ENCODE data around the gene TCF7L2.

Gene TCF7L2

DNA sequence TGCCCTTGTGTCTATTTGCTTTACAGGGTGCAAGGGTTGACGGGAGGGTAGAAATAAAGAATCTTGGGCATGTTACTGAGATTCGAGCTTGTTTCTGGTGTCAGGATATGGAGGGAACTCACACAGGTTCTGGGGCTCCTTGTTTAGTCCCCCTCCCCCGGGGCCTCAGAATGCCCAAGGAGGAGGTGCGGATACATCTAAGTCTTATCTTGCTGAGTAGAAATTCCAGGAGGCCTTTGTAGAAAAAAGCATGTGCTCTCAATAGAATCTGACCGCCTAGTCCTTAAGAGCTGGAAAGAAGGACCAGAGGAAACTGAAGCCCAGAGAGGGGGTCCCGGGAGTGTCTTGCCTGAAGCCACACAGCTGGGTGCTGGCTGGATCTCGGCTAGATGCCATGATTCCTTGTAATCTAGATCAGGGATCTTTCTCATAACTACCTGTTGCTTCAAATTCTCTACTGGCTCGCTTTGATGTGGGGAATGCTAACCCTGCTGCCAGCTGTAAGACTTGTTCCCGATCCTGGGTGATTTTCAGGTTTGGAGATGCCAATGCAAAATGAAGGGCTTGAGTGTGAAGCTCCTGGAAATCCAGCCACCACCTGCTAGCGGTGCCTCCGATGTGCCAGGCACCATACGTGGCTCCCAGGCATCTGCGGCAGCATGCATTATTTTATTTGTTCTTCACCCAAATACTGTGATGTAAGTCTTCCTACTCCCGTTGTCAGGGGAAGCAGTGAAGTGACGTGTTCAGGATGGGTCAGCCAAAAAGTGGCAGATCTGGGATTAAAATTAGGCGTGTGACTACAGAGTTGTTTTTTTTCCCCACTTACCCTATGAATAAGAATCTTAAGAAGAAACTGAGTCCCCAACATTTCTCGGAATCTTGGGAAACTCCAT lies 226.0 kb downstream of the TCF7L2 start:
- no peak for ATAC-seq

DNA sequence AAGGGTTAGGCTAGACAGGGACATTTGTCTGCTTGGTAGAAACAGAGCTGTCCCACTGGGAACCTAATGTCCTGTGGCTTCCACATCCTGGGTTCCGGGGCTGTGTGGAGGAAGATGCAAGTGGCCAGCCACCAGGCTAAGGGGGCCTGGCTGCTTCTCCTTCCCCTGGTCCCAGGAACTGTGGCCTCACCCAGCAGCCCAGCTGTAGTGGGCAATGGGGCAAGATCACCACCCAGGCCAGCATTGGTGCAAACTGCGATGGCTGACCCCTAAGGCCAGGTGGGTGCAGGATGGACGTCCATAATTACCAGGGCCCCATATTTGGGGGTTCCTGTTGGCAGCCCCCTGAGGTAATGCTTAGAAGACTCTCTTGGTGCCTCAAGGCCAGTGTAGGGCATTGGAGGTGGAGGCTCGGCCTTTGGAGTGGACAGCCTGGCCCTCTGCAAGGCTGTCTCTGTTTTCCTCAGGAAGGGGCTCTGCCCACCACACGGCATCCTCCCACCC lies 226.7 kb downstream of the TCF7L2 start:
- ATAC-seq = no peak
- TF ChIP-seq ZC3H10 (CRISPR knock-in tag; IDR thresholded peaks at IDR 0.05) (no peak), SNAI2 (CRISPR knock-in tag; IDR thresholded peaks at IDR 0.05) (no peak), ZNF70 (CRISPR knock-in tag; IDR thresholded peaks at IDR 0.05) (no peak), ZFP30 (CRISPR knock-in tag; IDR thresholded peaks at IDR 0.05) (no peak), ARNTL (CRISPR knock-in tag; IDR thresholded peaks at IDR 0.05; ENCODE audit: borderline replicate concordance, low read depth) (no peak), TOX (CRISPR knock-in tag; IDR thresholded peaks at IDR 0.05; ENCODE audit: borderline replicate concordance) (no peak)
- TF ChIP-seq, protein P1, sequence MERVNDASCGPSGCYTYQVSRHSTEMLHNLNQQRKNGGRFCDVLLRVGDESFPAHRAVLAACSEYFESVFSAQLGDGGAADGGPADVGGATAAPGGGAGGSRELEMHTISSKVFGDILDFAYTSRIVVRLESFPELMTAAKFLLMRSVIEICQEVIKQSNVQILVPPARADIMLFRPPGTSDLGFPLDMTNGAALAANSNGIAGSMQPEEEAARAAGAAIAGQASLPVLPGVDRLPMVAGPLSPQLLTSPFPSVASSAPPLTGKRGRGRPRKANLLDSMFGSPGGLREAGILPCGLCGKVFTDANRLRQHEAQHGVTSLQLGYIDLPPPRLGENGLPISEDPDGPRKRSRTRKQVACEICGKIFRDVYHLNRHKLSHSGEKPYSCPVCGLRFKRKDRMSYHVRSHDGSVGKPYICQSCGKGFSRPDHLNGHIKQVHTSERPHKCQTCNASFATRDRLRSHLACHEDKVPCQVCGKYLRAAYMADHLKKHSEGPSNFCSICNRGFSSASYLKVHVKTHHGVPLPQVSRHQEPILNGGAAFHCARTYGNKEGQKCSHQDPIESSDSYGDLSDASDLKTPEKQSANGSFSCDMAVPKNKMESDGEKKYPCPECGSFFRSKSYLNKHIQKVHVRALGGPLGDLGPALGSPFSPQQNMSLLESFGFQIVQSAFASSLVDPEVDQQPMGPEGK (CRISPR knock-in tag; IDR thresholded peaks at IDR 0.05; ENCODE audit: borderline replicate concordance) = no peak
- TF ChIP-seq, protein P2, sequence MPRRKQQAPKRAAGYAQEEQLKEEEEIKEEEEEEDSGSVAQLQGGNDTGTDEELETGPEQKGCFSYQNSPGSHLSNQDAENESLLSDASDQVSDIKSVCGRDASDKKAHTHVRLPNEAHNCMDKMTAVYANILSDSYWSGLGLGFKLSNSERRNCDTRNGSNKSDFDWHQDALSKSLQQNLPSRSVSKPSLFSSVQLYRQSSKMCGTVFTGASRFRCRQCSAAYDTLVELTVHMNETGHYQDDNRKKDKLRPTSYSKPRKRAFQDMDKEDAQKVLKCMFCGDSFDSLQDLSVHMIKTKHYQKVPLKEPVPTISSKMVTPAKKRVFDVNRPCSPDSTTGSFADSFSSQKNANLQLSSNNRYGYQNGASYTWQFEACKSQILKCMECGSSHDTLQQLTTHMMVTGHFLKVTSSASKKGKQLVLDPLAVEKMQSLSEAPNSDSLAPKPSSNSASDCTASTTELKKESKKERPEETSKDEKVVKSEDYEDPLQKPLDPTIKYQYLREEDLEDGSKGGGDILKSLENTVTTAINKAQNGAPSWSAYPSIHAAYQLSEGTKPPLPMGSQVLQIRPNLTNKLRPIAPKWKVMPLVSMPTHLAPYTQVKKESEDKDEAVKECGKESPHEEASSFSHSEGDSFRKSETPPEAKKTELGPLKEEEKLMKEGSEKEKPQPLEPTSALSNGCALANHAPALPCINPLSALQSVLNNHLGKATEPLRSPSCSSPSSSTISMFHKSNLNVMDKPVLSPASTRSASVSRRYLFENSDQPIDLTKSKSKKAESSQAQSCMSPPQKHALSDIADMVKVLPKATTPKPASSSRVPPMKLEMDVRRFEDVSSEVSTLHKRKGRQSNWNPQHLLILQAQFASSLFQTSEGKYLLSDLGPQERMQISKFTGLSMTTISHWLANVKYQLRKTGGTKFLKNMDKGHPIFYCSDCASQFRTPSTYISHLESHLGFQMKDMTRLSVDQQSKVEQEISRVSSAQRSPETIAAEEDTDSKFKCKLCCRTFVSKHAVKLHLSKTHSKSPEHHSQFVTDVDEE (CRISPR knock-in tag; IDR thresholded peaks at IDR 0.05) = no peak

More for the DNA sequence above, 226.0 kb downstream of the TCF7L2 start:
- TF ChIP-seq ZC3H10 (CRISPR knock-in tag; IDR thresholded peaks at IDR 0.05) (no peak), BACH2 (CRISPR knock-in tag; IDR thresholded peaks at IDR 0.05; ENCODE audit: borderline replicate concordance) (no peak), ZFP30 (CRISPR knock-in tag; IDR thresholded peaks at IDR 0.05) (no peak), ZNF8 (CRISPR knock-in tag; IDR thresholded peaks at IDR 0.05) (no peak), RARB (CRISPR knock-in tag; IDR thresholded peaks at IDR 0.05) (no peak), ZNF70 (CRISPR knock-in tag; IDR thresholded peaks at IDR 0.05) (no peak), GLIS3 (CRISPR knock-in tag; IDR thresholded peaks at IDR 0.05) (no peak)
- TF ChIP-seq, protein P3, sequence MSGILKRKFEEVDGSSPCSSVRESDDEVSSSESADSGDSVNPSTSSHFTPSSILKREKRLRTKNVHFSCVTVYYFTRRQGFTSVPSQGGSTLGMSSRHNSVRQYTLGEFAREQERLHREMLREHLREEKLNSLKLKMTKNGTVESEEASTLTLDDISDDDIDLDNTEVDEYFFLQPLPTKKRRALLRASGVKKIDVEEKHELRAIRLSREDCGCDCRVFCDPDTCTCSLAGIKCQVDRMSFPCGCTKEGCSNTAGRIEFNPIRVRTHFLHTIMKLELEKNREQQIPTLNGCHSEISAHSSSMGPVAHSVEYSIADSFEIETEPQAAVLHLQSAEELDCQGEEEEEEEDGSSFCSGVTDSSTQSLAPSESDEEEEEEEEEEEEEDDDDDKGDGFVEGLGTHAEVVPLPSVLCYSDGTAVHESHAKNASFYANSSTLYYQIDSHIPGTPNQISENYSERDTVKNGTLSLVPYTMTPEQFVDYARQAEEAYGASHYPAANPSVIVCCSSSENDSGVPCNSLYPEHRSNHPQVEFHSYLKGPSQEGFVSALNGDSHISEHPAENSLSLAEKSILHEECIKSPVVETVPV (CRISPR knock-in tag; IDR thresholded peaks at IDR 0.05) = no peak
- TF ChIP-seq, protein P4, sequence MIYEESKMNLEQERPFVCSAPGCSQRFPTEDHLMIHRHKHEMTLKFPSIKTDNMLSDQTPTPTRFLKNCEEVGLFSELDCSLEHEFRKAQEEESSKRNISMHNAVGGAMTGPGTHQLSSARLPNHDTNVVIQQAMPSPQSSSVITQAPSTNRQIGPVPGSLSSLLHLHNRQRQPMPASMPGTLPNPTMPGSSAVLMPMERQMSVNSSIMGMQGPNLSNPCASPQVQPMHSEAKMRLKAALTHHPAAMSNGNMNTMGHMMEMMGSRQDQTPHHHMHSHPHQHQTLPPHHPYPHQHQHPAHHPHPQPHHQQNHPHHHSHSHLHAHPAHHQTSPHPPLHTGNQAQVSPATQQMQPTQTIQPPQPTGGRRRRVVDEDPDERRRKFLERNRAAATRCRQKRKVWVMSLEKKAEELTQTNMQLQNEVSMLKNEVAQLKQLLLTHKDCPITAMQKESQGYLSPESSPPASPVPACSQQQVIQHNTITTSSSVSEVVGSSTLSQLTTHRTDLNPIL (CRISPR knock-in tag; IDR thresholded peaks at IDR 0.05; ENCODE audit: low read depth) = no peak

DNA sequence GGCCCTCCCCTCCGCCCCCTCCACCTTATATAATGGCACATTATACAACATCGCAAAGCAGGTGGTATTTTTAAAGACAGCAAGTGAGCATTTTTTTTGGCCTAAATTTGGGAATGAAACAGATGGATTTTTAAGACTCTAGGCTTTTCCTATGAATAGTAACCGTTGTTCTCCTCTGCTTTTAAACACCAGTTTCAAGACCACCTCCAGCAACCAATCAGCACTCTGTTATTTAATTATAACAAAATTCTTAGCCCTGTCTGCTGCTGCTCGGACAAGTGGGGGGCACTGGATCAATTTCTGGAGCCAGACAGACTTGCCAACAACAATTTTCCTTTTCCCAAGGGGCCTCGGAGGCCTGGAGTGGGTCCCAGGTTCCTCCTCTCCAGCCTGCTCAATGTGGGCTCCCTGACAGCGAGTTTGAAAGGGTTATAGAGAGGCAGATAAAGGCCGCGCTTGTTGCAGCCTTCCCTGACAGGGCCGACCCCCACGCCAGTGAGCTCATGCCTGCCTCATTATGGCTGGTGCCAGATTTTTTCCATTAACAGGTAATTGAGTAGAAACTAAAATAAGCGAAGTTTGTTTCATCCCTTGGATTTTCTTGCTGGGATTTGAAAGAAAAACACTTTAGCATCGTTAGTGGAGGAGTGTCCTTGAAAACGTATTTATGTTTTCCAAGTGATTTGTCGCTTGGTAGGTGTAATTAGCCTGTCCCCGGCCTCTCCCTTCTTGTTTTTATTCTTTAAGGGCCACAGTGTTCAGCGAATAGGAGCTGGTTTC lies 227.3 kb downstream of the TCF7L2 start:
- no peak for ATAC-seq

More for the DNA sequence above, 227.3 kb downstream of the TCF7L2 start:
- TF ChIP-seq ZNF565 (CRISPR knock-in tag; conservative IDR thresholded peaks at IDR 0.05; ENCODE audit: low read depth) (no peak), ZC3H10 (CRISPR knock-in tag; IDR thresholded peaks at IDR 0.05) (no peak), TCF4 (CRISPR knock-in tag; IDR thresholded peaks at IDR 0.05; ENCODE audit: borderline replicate concordance) (no peak), RARB (CRISPR knock-in tag; IDR thresholded peaks at IDR 0.05) (no peak), OSR1 (CRISPR knock-in tag; IDR thresholded peaks at IDR 0.05) (no peak), ZNF70 (CRISPR knock-in tag; IDR thresholded peaks at IDR 0.05) (no peak), ARNTL (CRISPR knock-in tag; IDR thresholded peaks at IDR 0.05; ENCODE audit: borderline replicate concordance, low read depth) (no peak), TOX (CRISPR knock-in tag; IDR thresholded peaks at IDR 0.05; ENCODE audit: borderline replicate concordance) (no peak)
- TF ChIP-seq, protein P2 (CRISPR knock-in tag; IDR thresholded peaks at IDR 0.05) = no peak

Data from SK-N-SH treated with all-trans-retinoic acid at 6 μM for 48 hours (cell line).